ENCODE measurements around the gene PROCA1. TPM values are rescaled to one million over a fixed set of nuclear protein-coding genes. Genes with fewer than 3 reads are reported as not detected.

PROCA1 gene
- total RNA-seq, 6 donors from 2014 or later = 1.2 to 11.5 (median 3.4) TPM

DNA sequence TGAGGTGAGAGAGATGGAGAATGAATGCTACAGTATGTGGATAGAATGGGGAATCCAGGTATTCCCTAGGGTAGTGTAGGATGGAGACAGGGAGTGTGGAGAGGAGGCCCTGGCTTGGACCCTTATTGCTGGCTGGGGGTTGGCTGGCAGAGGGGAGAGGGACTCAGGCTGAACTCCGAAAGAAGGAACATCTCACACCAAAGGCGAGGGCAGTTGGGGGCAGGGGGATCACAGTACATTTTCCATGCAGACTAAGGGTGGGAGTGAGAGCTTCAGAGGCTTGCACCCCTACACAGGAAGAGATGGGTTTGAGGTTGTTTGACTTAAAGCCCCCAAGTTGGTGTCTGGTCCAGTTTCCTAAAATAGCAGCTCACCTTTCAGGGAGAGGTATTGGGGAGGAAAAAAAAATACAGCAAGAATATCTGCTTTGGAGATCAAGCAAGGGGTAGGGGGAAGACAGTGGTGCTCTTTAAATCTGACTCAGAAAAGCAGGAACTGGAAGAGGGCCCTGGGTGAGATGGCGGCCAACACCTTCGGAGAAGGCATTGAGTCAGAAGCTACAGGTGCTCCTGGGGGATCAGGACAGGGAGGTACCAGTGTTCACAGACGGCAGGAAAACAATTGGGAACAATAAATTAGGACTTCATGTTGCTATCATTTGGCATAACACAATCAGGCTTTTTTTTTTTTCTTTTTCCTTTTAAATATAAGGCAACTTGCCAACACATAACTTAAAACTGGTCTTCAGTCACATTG lies 44.5 kb upstream of the PROCA1 start:
- peaks cover 13 to 31% (median 18%) of the 10 kb centered on the region in 4 donors for H3K36me3 ChIP-seq
- H3K9me3 ChIP-seq = no peaks in the 10 kb centered on the region
- H3K27me3 ChIP-seq = no peaks in the 10 kb centered on the region
- 81 to 83% methylated on average over 5 of the region's 5 CpGs for WGBS, 2 donors
- no peak overlapping the region for H3K4me3 ChIP-seq
- peaks cover 5 to 21% (median 14%) of the 10 kb centered on the region in 4 donors for H3K4me1 ChIP-seq
- no peak for TF ChIP-seq POLR2AphosphoS5 (IDR thresholded peaks at IDR 0.05)
- no peak for TF ChIP-seq CTCF (IDR thresholded peaks at IDR 0.05)
- TF ChIP-seq EP300 (IDR thresholded peaks at IDR 0.05) = no peak
- TF ChIP-seq POLR2A (IDR thresholded peaks at IDR 0.05) = no peak
- DNase-seq (no peak), ATAC-seq (ENCODE audit: low FRiP score in 2 of 2) (no peak)
- H3K27ac ChIP-seq = no peak overlapping the region

DNA sequence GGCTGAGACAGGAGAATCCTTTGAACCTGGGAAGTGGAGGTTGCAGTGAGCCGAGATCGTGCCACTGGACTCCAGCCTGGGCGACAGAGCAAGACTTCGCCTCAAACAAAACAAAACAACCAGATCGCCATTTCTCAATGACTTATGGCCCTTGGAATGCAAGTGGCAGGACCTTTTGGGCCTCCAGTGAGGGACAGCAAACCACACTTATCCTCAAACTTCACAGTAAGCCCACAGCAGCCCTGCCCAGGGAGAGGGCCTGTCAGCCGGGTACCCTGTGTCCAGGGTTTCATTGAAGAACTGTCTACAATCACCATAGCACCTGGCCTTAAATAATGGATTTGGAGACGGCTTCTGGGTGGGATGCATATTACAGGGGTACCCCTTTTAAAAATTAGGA lies 43.8 kb upstream of the PROCA1 start:
- no peak for TF ChIP-seq POLR2A (IDR thresholded peaks at IDR 0.05)
- no peak for TF ChIP-seq CTCF (IDR thresholded peaks at IDR 0.05)
- no peak for TF ChIP-seq EP300 (IDR thresholded peaks at IDR 0.05)
- TF ChIP-seq POLR2AphosphoS5 (IDR thresholded peaks at IDR 0.05) = no peak
- no peak overlapping the region for H3K27ac ChIP-seq
- no peaks in the 10 kb centered on the region for H3K9me3 ChIP-seq

GRCh38 chr17:28751600-28752366 lies 40.1 kb upstream of the PROCA1 start:
- Histone ChIP-seq H3K27ac (no peak overlapping the region), H3K36me3 (peaks cover 0 to 32% (median 21%) of the 10 kb centered on the region in 4 donors), H3K27me3 (no peaks in the 10 kb centered on the region), H3K4me1 (peaks cover 28 to 42% (median 37%) of the 10 kb centered on the region in 4 donors), H3K9me3 (no peaks in the 10 kb centered on the region), H3K4me3 (no peak overlapping the region)
- TF ChIP-seq POLR2A (IDR thresholded peaks at IDR 0.05) = no peak
- no peak for TF ChIP-seq POLR2AphosphoS5 (IDR thresholded peaks at IDR 0.05)
- TF ChIP-seq CTCF (IDR thresholded peaks at IDR 0.05) = no peak
- TF ChIP-seq EP300 (IDR thresholded peaks at IDR 0.05) = no peak
- DNase-seq = no peak
- ATAC-seq (ENCODE audit: low FRiP score in 2 of 2) = no peak
- 92 to 94% methylated on average over 10 of the region's 10 CpGs for WGBS, 2 donors

More for the DNA sequence above, 43.8 kb upstream of the PROCA1 start:
- Histone ChIP-seq H3K36me3 (peaks cover 13 to 35% (median 18%) of the 10 kb centered on the region in 4 donors), H3K27me3 (no peaks in the 10 kb centered on the region), H3K4me1 (peaks cover 1 to 15% (median 8%) of the 10 kb centered on the region in 4 donors), H3K4me3 (no peak overlapping the region)
- ATAC-seq (ENCODE audit: low FRiP score in 2 of 2) (no peak), DNase-seq (no peak)
- 88 to 95% methylated on average over 6 to 7 of the region's 7 CpGs for WGBS, 2 donors

GRCh38 chr17:28750178-28751047 lies 38.7 kb upstream of the PROCA1 start:
- Histone ChIP-seq H3K36me3 (peaks cover 0 to 32% (median 21%) of the 10 kb centered on the region in 4 donors), H3K4me3 (no peak overlapping the region), H3K27ac (peak overlapping the region in 1 of 4 donors; percentile 95), H3K9me3 (no peaks in the 10 kb centered on the region), H3K27me3 (no peaks in the 10 kb centered on the region), H3K4me1 (peaks cover 42 to 55% (median 48%) of the 10 kb centered on the region in 4 donors)
- ATAC-seq (ENCODE audit: low FRiP score in 2 of 2) = peak; percentile 89 to 91
- DNase-seq = peak; percentile 36 to 97
- TF ChIP-seq POLR2A (IDR thresholded peaks at IDR 0.05) (no peak), EP300 (IDR thresholded peaks at IDR 0.05) (no peak), POLR2AphosphoS5 (IDR thresholded peaks at IDR 0.05) (peak in 1 of 2 donors; percentile 71), CTCF (IDR thresholded peaks at IDR 0.05) (peak; percentile 98 to 99 (median 99))
- WGBS, 2 donors = 36 to 43% methylated on average over 20 of the region's 20 CpGs
